ENCODE results near the gene PNPLA3.
"Not testable (repeated sequence)": the region's sequence is repeated elsewhere in the genome, so short reads cannot be mapped to it uniquely, and the experiment has no call there.

GRCh38 chr22:43903033-43903432, 20.6 kb upstream of the PNPLA3 start:
- TF ChIP-seq POLR2AphosphoS5, POLR2A, CTCF, EP300 (IDR thresholded peaks at IDR 0.05): not testable (repeated sequence)

All from upper lobe of left lung (tissue), 4 donors.